Measurements from ENCODE around the gene ARHGAP42.

GRCh38 chr11:101030015-101030414 lies 342.9 kb downstream of the ARHGAP42 start:
- no peak for TF ChIP-seq CTCF (IDR thresholded peaks at IDR 0.05; ENCODE audit: borderline replicate concordance, extremely low read depth, low read length, poor library complexity, severe bottlenecking)
- no peak for TF ChIP-seq EZH2 (IDR thresholded peaks at IDR 0.05; ENCODE audit: borderline replicate concordance, low read depth, low read length, severe bottlenecking)

All from DND-41 (cell line).